ENCODE measurements around the gene GMDS.

GMDS gene

GRCh38 chr6:1586861-1587450 lies 658.4 kb downstream of the GMDS start:
- intact Hi-C loops (cut with DNase I; ENCODE audit: low total_unique reads) = no loop called here
- Histone ChIP-seq H3K27me3 (no peaks in the 10 kb centered on the region), H3K4me3 (no peak overlapping the region), H3K36me3 (no peaks in the 10 kb centered on the region), H3K4me1 (no peaks in the 10 kb centered on the region), H3K9me3 (no peaks in the 10 kb centered on the region), H3K27ac (no peak overlapping the region)
- no peak for DNase-seq
- no peak for TF ChIP-seq CTCF (IDR thresholded peaks at IDR 0.05)

- TF ChIP-seq CTCF (IDR thresholded peaks at IDR 0.05) = no peak
- Histone ChIP-seq H3K27me3 (no peaks in the 10 kb centered on the region), H3K4me1 (no peaks in the 10 kb centered on the region), H3K36me3 (no peaks in the 10 kb centered on the region), H3K4me3 (no peak overlapping the region), H3K9me3 (no peaks in the 10 kb centered on the region), H3K27ac (no peak overlapping the region)
- intact Hi-C loops (cut with DNase I; ENCODE audit: low total_unique reads) = no loop called here
- no peak for DNase-seq
Observed at GRCh38 chr6:1586256-1586655, 659.1 kb downstream of the GMDS start.

GRCh38 chr6:1585669-1586049 lies 659.7 kb downstream of the GMDS start:
- TF ChIP-seq CTCF (IDR thresholded peaks at IDR 0.05) = no peak
- Histone ChIP-seq H3K4me1 (no peaks in the 10 kb centered on the region), H3K27ac (no peak overlapping the region), H3K36me3 (no peaks in the 10 kb centered on the region), H3K9me3 (no peaks in the 10 kb centered on the region), H3K27me3 (no peaks in the 10 kb centered on the region), H3K4me3 (no peak overlapping the region)
- DNase-seq = peak in 1 of 2 donors; percentile 33
- intact Hi-C loops (cut with DNase I; ENCODE audit: low total_unique reads) = no loop called here

- H3K27me3 ChIP-seq = no peaks in the 10 kb centered on the region
- no peaks in the 10 kb centered on the region for H3K36me3 ChIP-seq
- H3K4me3 ChIP-seq = no peak overlapping the region
- no peaks in the 10 kb centered on the region for H3K4me1 ChIP-seq
- H3K9me3 ChIP-seq = no peaks in the 10 kb centered on the region
- intact Hi-C loops (cut with DNase I; ENCODE audit: low total_unique reads) = no loop called here
- no peak overlapping the region for H3K27ac ChIP-seq
- TF ChIP-seq CTCF (IDR thresholded peaks at IDR 0.05) = no peak
- no peak for DNase-seq
Observed at GRCh38 chr6:1584996-1585668, 660.3 kb downstream of the GMDS start.

- no peak for TF ChIP-seq CTCF (IDR thresholded peaks at IDR 0.05)
- Histone ChIP-seq H3K4me3 (no peak overlapping the region), H3K27me3 (no peaks in the 10 kb centered on the region), H3K4me1 (no peaks in the 10 kb centered on the region), H3K9me3 (no peaks in the 10 kb centered on the region), H3K27ac (no peak overlapping the region), H3K36me3 (no peaks in the 10 kb centered on the region)
- no peak for DNase-seq
- intact Hi-C loops (cut with DNase I; ENCODE audit: low total_unique reads) = no loop called here
Observed at GRCh38 chr6:1584146-1584545, 661.3 kb downstream of the GMDS start.

Data from tibial artery (tissue), 4 donors.